Heart right ventricle (tissue), 16 donors: ENCODE measurements around the gene TRERF1. TPM values are rescaled to one million over a fixed set of nuclear protein-coding genes. Genes with fewer than 3 reads are reported as not detected.

ENCODE experiments used
- ATAC-seq, 8 donors: fragments of 200-7000 bp; cut with Tn5 transposase; one replicate each; pipeline ENCODE4 v1.9.1; 2020; ENCODE audit warnings: mild to moderate bottlenecking in 8 of 8, moderate library complexity in 8 of 8, moderate number of reproducible peaks in 1 of 8
- DNase-seq, 2 donors: peaks; one replicate each; pipeline ENCODE4 v3.0.0-alpha.2; 2020
- H3K27ac ChIP-seq, 10 donors: fragments of 200-600 bp; sonication (generic) in 2 of 10; one replicate each; pipeline versions ENCODE4 v1.5.0 to v1.8.0; 2020 to 2022; ENCODE audit warnings: mild to moderate bottlenecking in 3 of 10
- H3K27me3 ChIP-seq, 7 donors: fragments of 200-600 bp; one replicate each; pipeline ENCODE4 v1.8.0; 2021 to 2022; ENCODE audit warnings: mild to moderate bottlenecking in 2 of 7
- H3K36me3 ChIP-seq, 9 donors: fragments of 200-600 bp; sonication (generic) in 1 of 9; one replicate each; pipeline versions ENCODE4 v1.5.0 to v1.8.0; 2020 to 2022; ENCODE audit warnings: mild to moderate bottlenecking in 2 of 9
- H3K4me1 ChIP-seq, 9 donors: fragments of 200-600 bp; sonication (generic) in 1 of 9; one replicate each; pipeline versions ENCODE4 v1.5.0 to v1.8.0; 2020 to 2022; ENCODE audit warnings: mild to moderate bottlenecking in 4 of 9
- H3K4me3 ChIP-seq, 10 donors: fragments of 200-600 bp; sonication (generic) in 2 of 10; one replicate each; pipeline versions ENCODE4 v1.5.0 to v1.8.0; 2020 to 2022; ENCODE audit warnings: mild to moderate bottlenecking in 7 of 10, moderate library complexity in 2 of 10
- H3K9me3 ChIP-seq, 11 donors: fragments of 200-600 bp in 10 of 11; sonication (generic) in 2 of 11; one replicate each; pipeline versions ENCODE4 v1.5.0 to v1.8.0; 2013 to 2022; ENCODE audit warnings: mild to moderate bottlenecking in 2 of 11, control low read depth in 1 of 11, moderate library complexity in 1 of 11
- CTCF ChIP-seq, 9 donors: fragments of 200-600 bp; sonication (generic) in 2 of 9; IDR thresholded peaks; one replicate each; pipeline versions ENCODE4 v1.5.0 to v1.8.0; 2021 to 2022; ENCODE audit warnings: antibody characterized with exemption in 9 of 9, mild to moderate bottlenecking in 5 of 9, moderate library complexity in 1 of 9
- WGBS, 2 donors: extraction: QIAGEN DNeasy Blood & Tissue Kit; methylation state at CpG; one replicate each; pipeline ENCODE4 v1.1.7; 2013; ENCODE audit warnings: inconsistent platforms in 1 of 2; 5-methylcytosine and 5-hydroxymethylcytosine counted together
- intact Hi-C, 10 donors: fragments of 100-400 bp; cut with DNase I; formaldehyde crosslinking; loops; one replicate each; pipeline versions ENCODE4 v1.11.1 to v1.14.2; 2022
- polyA plus RNA-seq, 2 donors: library from polyadenylated mRNA; stranded (reverse); fragments of 200-250 nt; gene quantifications; one replicate each; pipeline ENCODE4 v1.2.3, GENCODE V29; 2013
- total RNA-seq, 10 donors: library from RNA; stranded (reverse); fragmentation: NEBNext Ultra II Directional in 3 of 10; extraction: Animal tissue kit (Norgen Biotek cat#: 25700) in 3 of 10; gene quantifications; one replicate each; pipeline versions ENCODE4 v1.2.1 to v1.2.4, GENCODE V29; 2021 to 2023
- donor health status: Arrhythmogenic right ventricular cardiomyopathy.
- donor health status: ischemic (EF 13 %, LVEDD 7.1; RV severe dilation, severe dysfunction).
- donor health status: healthy with polysubstance abuse.
- donor health status: DM: no; HTN: yes; CAD: no.
- donor health status: DM: no; HTN: no; CAD: no.
- donor health status: ischemic (EF 25% LVEDD 6.9; RV normal size, moderate dysfunction).
- donor health status: ischemic (EF 25% LVEDD 5.7; RV mildly dilated, moderate dysfunction).
- donor health status: healthy.
- donor health status: DM: yes; HTN: yes; CAD: no.
- donor health status: Ischemic cardiomyopathy.
- donor health status: ischemic (EF 35%, LVEDD 5.7; RV mildly dilated, moderate dysfunction).
- donor health status: nonischemic (EF 11% LVEDD 7.7; RV severe dilation, severe dysfunction).
- donor health status: DM: yes; HTN: yes; CAD: no.
- donor health status: PGD.
- donor health status: ischemic (EF 29% LVEDD 5.4; RV normal size, mild dysfunction).
- donor health status: nonischemic (EF 23%, LVEDD 6.1; RV moderate dilation, normal function).

Gene TRERF1
- total and polyA plus RNA-seq, 12 donors, result 0.75 to 2.8 (median 1.6) TPM

GRCh38 chr6:42459888-42460287 is 8.2 kb upstream of the TRERF1 start:
- H3K27me3 ChIP-seq, result no peaks in the 10 kb centered on the region
- DNase-seq (no peak), ATAC-seq (no peak)
- H3K36me3 ChIP-seq, result no peaks in the 10 kb centered on the region
- no peak overlapping the region for H3K4me3 ChIP-seq
- intact Hi-C loops, result loop anchor here in 4 of 10 donors (10.0 kb wide), 3 partner anchors 75 to 245 kb away; partner anchors contain the start of gene MRPS10 (in 1 of the 4)
- 92 to 96% methylated on average over 5 of the region's 5 CpGs for WGBS, 2 donors
- TF ChIP-seq CTCF (IDR thresholded peaks at IDR 0.05), result no peak
- H3K4me1 ChIP-seq, result no peaks in the 10 kb centered on the region
- H3K9me3 ChIP-seq, result no peaks in the 10 kb centered on the region
- H3K27ac ChIP-seq, result no peak overlapping the region

GRCh38 chr6:42454428-42454791 is 2.7 kb upstream of the TRERF1 start:
- intact Hi-C loops, result loop anchor here in 7 of 10 donors (1.0 to 10.0 kb wide), 9 partner anchors 19 to 240 kb away; partner anchors contain the start of gene MRPS10 (in 1 of the 7)
- ATAC-seq (peak in 2 of 8 donors; percentile 3 to 18), DNase-seq (peak; percentile 39 to 66)
- Histone ChIP-seq H3K36me3 (no peaks in the 10 kb centered on the region), H3K9me3 (no peaks in the 10 kb centered on the region), H3K4me3 (peak overlapping the region in 7 of 10 donors; percentile 70 to 91 (median 84)), H3K27me3 (no peaks in the 10 kb centered on the region), H3K4me1 (peaks cover 3 to 35% (median 17%) of the 10 kb centered on the region in 9 donors), H3K27ac (peak overlapping the region in 9 of 10 donors; percentile 21 to 97 (median 91))
- no peak for TF ChIP-seq CTCF (IDR thresholded peaks at IDR 0.05)
- 13 to 14% methylated on average over 11 of the region's 11 CpGs for WGBS, 2 donors

GRCh38 chr6:42453654-42454427 is 2.1 kb upstream of the TRERF1 start:
- Histone ChIP-seq H3K27me3 (no peaks in the 10 kb centered on the region), H3K9me3 (no peaks in the 10 kb centered on the region), H3K4me1 (peaks cover 3 to 41% (median 17%) of the 10 kb centered on the region in 9 donors), H3K27ac (peak overlapping the region; percentile 33 to 97 (median 90)), H3K4me3 (peak overlapping the region; percentile 61 to 91 (median 80)), H3K36me3 (no peaks in the 10 kb centered on the region)
- peak in 7 of 8 donors; percentile 7 to 44 (median 39) for ATAC-seq
- TF ChIP-seq CTCF (IDR thresholded peaks at IDR 0.05), result no peak
- WGBS, 2 donors, result 1 to 3% methylated on average over 32 of the region's 32 CpGs
- intact Hi-C loops, result loop anchor here in 7 of 10 donors (1.0 to 10.0 kb wide), 11 partner anchors 19 to 239 kb away; partner anchors contain the start of gene MRPS10 (in 1 of the 7)
- peak; percentile 48 to 51 for DNase-seq

DNA sequence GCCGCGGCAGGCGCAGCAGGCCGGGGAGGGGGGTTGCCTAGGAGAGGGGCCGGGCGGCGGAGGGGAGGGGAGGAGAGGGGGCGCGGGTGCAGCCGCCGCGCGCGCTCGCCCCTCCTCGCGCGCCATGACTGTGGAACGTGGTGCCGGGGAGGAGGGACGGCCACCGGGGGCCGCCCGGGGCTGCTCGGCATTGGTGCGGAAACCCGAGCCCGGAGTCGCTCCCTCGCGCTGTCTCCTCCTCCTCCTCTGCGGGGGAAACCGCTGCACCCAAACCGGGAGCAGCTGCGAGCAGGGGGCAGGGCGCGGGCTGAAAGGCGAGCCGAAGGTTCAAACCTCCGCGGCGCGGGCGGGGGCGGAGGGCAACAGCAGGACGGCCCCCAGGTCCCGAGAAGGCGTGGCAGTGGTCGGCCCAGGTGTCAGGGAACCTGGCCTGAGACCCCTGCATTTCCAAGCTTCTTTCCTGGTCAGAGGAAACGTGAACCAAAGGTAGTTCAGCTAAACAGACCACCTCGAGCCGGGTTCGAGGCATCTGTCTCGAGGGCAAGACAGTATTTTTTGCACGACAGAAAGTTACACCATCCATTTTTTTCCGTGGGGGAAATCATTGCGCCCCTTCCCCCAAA is 1.4 kb upstream of the TRERF1 start:
- H3K27me3 ChIP-seq, result no peaks in the 10 kb centered on the region
- no peaks in the 10 kb centered on the region for H3K9me3 ChIP-seq
- peak; percentile 91 to 96 (median 92) for ATAC-seq
- H3K36me3 ChIP-seq, result no peaks in the 10 kb centered on the region
- H3K4me1 ChIP-seq, result peaks cover 3 to 46% (median 19%) of the 10 kb centered on the region in 9 donors
- H3K4me3 ChIP-seq, result peak overlapping the region; percentile 61 to 91 (median 80)
- intact Hi-C loops, result loop anchor here in 7 of 10 donors (2.0 to 10.0 kb wide), 10 partner anchors 46 to 238 kb away; partner anchors contain the start of gene MRPS10 (in 1 of the 7)
- peak overlapping the region; percentile 68 to 97 (median 92) for H3K27ac ChIP-seq
- peak; percentile 90 to 91 for DNase-seq
- WGBS, 2 donors, result 1% methylated on average over 48 to 55 of the region's 57 CpGs
- peak in 4 of 9 donors; percentile 7 to 27 (median 8) for TF ChIP-seq CTCF (IDR thresholded peaks at IDR 0.05)
